Upper lobe of left lung (tissue), 4 donors: ENCODE measurements around the gene GTPBP6.

Source experiments
- EP300 ChIP-seq, 4 donors: sonication (generic); formaldehyde crosslinking; IDR thresholded peaks; one replicate each; pipeline ENCODE4 v1.5.1; 2017; ENCODE audit warnings: antibody characterized with exemption in 4 of 4, control low read depth in 2 of 4
- POLR2A ChIP-seq, 4 donors: fragments of 450-650 bp; IDR thresholded peaks; one replicate each; pipeline ENCODE4 v1.5.1; 2016 to 2017; ENCODE audit warnings: antibody characterized with exemption in 4 of 4, mild to moderate bottlenecking in 2 of 4
- POLR2AphosphoS5 ChIP-seq, 2 donors: sonication (generic); formaldehyde crosslinking; IDR thresholded peaks; one replicate each; pipeline ENCODE4 v1.5.1; 2017; ENCODE audit warnings: antibody characterized with exemption in 2 of 2
- TF ChIP-seq, protein P1 (sequence below), 6 experiments: fragments of 450-650 bp in 4 of 6; fragments of 200-600 bp in 2 of 6; sonication (generic) in 2 of 6; IDR thresholded peaks; one replicate each; pipeline ENCODE4 v1.5.1; 2016 to 2019; ENCODE audit warnings: antibody characterized with exemption in 6 of 6

GRCh38 chrX:319579-320125, 1.1 kb upstream of the GTPBP6 start:
- TF ChIP-seq EP300 (IDR thresholded peaks at IDR 0.05) (no peak), POLR2A (IDR thresholded peaks at IDR 0.05) (no peak), POLR2AphosphoS5 (IDR thresholded peaks at IDR 0.05) (no peak)
- TF ChIP-seq, protein P1, sequence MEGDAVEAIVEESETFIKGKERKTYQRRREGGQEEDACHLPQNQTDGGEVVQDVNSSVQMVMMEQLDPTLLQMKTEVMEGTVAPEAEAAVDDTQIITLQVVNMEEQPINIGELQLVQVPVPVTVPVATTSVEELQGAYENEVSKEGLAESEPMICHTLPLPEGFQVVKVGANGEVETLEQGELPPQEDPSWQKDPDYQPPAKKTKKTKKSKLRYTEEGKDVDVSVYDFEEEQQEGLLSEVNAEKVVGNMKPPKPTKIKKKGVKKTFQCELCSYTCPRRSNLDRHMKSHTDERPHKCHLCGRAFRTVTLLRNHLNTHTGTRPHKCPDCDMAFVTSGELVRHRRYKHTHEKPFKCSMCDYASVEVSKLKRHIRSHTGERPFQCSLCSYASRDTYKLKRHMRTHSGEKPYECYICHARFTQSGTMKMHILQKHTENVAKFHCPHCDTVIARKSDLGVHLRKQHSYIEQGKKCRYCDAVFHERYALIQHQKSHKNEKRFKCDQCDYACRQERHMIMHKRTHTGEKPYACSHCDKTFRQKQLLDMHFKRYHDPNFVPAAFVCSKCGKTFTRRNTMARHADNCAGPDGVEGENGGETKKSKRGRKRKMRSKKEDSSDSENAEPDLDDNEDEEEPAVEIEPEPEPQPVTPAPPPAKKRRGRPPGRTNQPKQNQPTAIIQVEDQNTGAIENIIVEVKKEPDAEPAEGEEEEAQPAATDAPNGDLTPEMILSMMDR (IDR thresholded peaks at IDR 0.05): no peak
